Measurements from ENCODE around the gene MYBPHL.

DNA sequence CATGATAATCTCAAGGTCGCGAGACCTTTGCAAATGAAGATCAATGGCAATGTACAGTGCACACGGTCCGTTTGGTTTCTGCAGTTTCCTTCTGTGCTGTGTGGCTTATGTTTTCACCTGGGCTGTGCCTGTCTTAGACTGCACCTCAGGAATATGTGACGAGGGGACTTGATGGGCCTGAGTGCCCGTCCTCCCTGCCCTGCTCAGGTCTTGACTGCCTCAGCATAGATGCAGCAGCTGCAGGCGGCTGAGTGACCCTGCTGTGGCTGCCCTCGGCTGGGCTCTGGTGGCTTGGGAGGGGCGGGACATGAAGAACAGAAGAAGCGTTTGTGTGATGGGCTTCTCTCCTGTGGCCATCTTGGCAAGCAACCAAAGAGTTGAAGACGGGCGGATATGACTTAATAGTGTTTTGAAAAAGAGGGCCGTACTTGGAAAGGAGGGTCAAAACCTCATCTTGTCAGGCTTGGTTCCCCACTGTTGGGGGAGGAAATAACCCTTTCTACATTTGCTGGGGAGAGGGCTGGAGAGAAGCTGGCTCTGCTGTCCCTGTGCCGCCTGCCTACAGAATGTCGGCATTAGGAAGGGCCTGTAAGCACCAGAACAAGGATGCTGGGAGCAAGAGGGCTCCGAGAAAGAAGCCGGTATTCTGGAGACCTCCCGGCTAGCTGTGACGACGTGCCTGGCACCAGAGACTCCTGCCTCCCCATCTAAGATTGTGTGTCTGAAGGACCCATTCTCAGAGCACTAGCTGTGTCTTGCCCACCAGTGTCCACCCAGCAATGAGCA is 7.1 kb downstream of the MYBPHL start:
- TF ChIP-seq POLR2A (IDR thresholded peaks at IDR 0.05; ENCODE audit: low read depth, low read length) (no peak), POLR2AphosphoS5 (IDR thresholded peaks at IDR 0.05; ENCODE audit: low read depth, low read length) (no peak)

Measured in GM12892 (cell line).